IMR-90 (cell line): ENCODE data around the gene VIPR1. TPM values are rescaled to one million over a fixed set of nuclear protein-coding genes. Genes with fewer than 3 reads are reported as not detected.

Experiments used
- ATAC-seq: fragments of 200-7000 bp; cut with Tn5 transposase; 2 replicates; pipeline ENCODE4 v1.9.1; 2020; ENCODE audit warnings: low read depth, mild to moderate bottlenecking, moderate library complexity
- BruUV-seq: library from RNA; stranded (reverse); fragments of 400-500 nt; replicated peaks from 2 replicates; lab custom pipeline; 2021; lab: Mats Ljungman, UMichigan
- CTCF ChIA-PET: fragments of 300-600 bp; formaldehyde crosslinking; extraction: SDS; loops from one replicate; lab custom pipeline; 2021; ENCODE audit warnings: antibody characterized with exemption; lab: Yijun Ruan, JAX
- POLR2A ChIA-PET: fragments of 300-600 bp; sonication (Branson Sonifier 250); formaldehyde crosslinking; loops from one replicate; lab custom pipeline; 2022; ENCODE audit warnings: antibody characterized with exemption; ENCODE audit not compliant: unreplicated experiment; lab: Charles Lee
- DNase-seq: peaks from one replicate; pipeline ENCODE4 v3.0.0; 2013
- H2AFZ ChIP-seq: replicated peaks from 2 replicates; pipeline ENCODE3; 2013; ENCODE audit warnings: low read length, mild to moderate bottlenecking; ENCODE audit not compliant: poor library complexity
- H2AK5ac ChIP-seq: 2 replicates; pipeline ENCODE4 v1.6.1; 2013; ENCODE audit warnings: low read depth, low read length, inconsistent platforms
- H2AK9ac ChIP-seq: replicated peaks from 2 replicates; pipeline ENCODE3; 2013; ENCODE audit warnings: mild to moderate bottlenecking, low read depth, low read length, moderate library complexity; ENCODE audit not compliant: poor library complexity
- H2BK120ac ChIP-seq: 2 replicates; pipeline ENCODE4 v1.6.1; 2013; ENCODE audit warnings: low read depth, low read length, inconsistent platforms
- H2BK15ac ChIP-seq: 3 replicates; pipeline ENCODE4 v1.6.1; 2013; ENCODE audit warnings: low read depth, low read length, inconsistent platforms
- H2BK20ac ChIP-seq: 2 replicates; pipeline ENCODE4 v1.6.1; 2013; ENCODE audit warnings: low read depth, mild to moderate bottlenecking, inconsistent platforms, low read length, moderate library complexity
- H2BK5ac ChIP-seq: 2 replicates; pipeline ENCODE4 v1.6.1; 2013; ENCODE audit warnings: mild to moderate bottlenecking, low read depth, low read length, inconsistent platforms; ENCODE audit not compliant: poor library complexity, severe bottlenecking
- H3K14ac ChIP-seq: replicated peaks from 2 replicates; pipeline ENCODE4 v1.6.1; 2013; ENCODE audit warnings: low read depth, low read length, inconsistent platforms
- H3K18ac ChIP-seq: 2 replicates; pipeline ENCODE4 v1.6.1; 2013; ENCODE audit warnings: low read depth, low read length, control low read depth
- H3K23ac ChIP-seq: 2 replicates; pipeline ENCODE4 v1.6.1; 2013; ENCODE audit warnings: low read depth, low read length, inconsistent platforms
- H3K27ac ChIP-seq: 2 replicates; pipeline ENCODE4 v1.5.1; 2013; ENCODE audit warnings: mild to moderate bottlenecking, control low read depth, low read length; ENCODE audit not compliant: insufficient read depth
- H3K27me3 ChIP-seq: 2 replicates; pipeline ENCODE4 v1.6.1; 2013; ENCODE audit warnings: low read length; ENCODE audit not compliant: control insufficient read depth, insufficient read depth
- H3K36me3 ChIP-seq: 2 replicates; pipeline ENCODE4 v1.6.1; 2013; ENCODE audit warnings: low read length, mixed read lengths; ENCODE audit not compliant: control insufficient read depth, insufficient read depth
- H3K4ac ChIP-seq: 2 replicates; pipeline ENCODE4 v1.6.1; 2013; ENCODE audit warnings: low read depth, low read length, inconsistent platforms
- H3K4me1 ChIP-seq: 2 replicates; pipeline ENCODE4 v1.6.1; 2013; ENCODE audit warnings: low read length, mixed read lengths; ENCODE audit not compliant: control insufficient read depth, insufficient read depth
- H3K4me2 ChIP-seq: 2 replicates; pipeline ENCODE4 v1.6.1; 2013; ENCODE audit warnings: low read depth, mild to moderate bottlenecking, control low read depth, low read length, moderate library complexity
- H3K4me3 ChIP-seq: 2 replicates; pipeline ENCODE4 v1.5.1; 2013; ENCODE audit warnings: low read depth, mild to moderate bottlenecking, control low read depth, low read length, moderate library complexity; ENCODE audit not compliant: insufficient read depth
- H3K56ac ChIP-seq: 2 replicates; pipeline ENCODE4 v1.6.1; 2013; ENCODE audit warnings: low read length, inconsistent platforms; ENCODE audit not compliant: insufficient read depth; ENCODE audit errors: extremely low read depth
- H3K79me1 ChIP-seq, 2 experiments: 2 replicates each; pipeline ENCODE4 v1.6.1; 2013; ENCODE audit warnings: low read length in 2 of 2, inconsistent platforms in 1 of 2, low read depth in 1 of 2
- H3K9ac ChIP-seq: 2 replicates; pipeline ENCODE4 v1.6.1; 2013; ENCODE audit warnings: low read depth, low read length, control low read depth
- H3K9me1 ChIP-seq: 2 replicates; pipeline ENCODE4 v1.6.1; 2013; ENCODE audit warnings: low read length, inconsistent platforms; ENCODE audit not compliant: insufficient read depth
- H3K9me3 ChIP-seq: 2 replicates; pipeline ENCODE4 v1.6.1; 2013; ENCODE audit warnings: low read length; ENCODE audit not compliant: control insufficient read depth, insufficient read depth
- H4K20me1 ChIP-seq: 2 replicates; pipeline ENCODE4 v1.6.1; 2013; ENCODE audit warnings: low read length, inconsistent platforms; ENCODE audit not compliant: insufficient read depth
- H4K5ac ChIP-seq: 2 replicates; pipeline ENCODE4 v1.6.1; 2013; ENCODE audit warnings: mild to moderate bottlenecking, low read depth, low read length, control low read depth
- H4K8ac ChIP-seq, 2 experiments: 2 replicates each; pipeline ENCODE4 v1.6.1; 2013; ENCODE audit warnings: low read depth in 2 of 2, low read length in 2 of 2, control low read depth in 1 of 2, inconsistent platforms in 1 of 2
- H4K91ac ChIP-seq: 2 replicates; pipeline ENCODE4 v1.6.1; 2013; ENCODE audit warnings: low read depth, low read length, inconsistent platforms; ENCODE audit not compliant: insufficient read depth
- BHLHE40 ChIP-seq: fragments of 150-350 bp; IDR thresholded peaks from 2 replicates; pipeline ENCODE4 v1.6.1; 2016; ENCODE audit warnings: mild to moderate bottlenecking, low read depth, low read length
- CEBPB ChIP-seq: IDR thresholded peaks from 2 replicates; pipeline ENCODE4 v1.6.1; 2012; ENCODE audit warnings: low read depth, low read length, improper control_type of control experiment
- CHD1 ChIP-seq: IDR thresholded peaks from 2 replicates; pipeline ENCODE4 v1.6.1; 2012; ENCODE audit warnings: low read depth, low read length, improper control_type of control experiment
- FOS ChIP-seq: fragments of 150-350 bp; IDR thresholded peaks from 2 replicates; pipeline ENCODE4 v1.6.1; 2016; ENCODE audit warnings: low read depth, low read length
- MAFK ChIP-seq: IDR thresholded peaks from 2 replicates; pipeline ENCODE4 v1.6.1; 2012; ENCODE audit warnings: low read depth, low read length, improper control_type of control experiment
- MAZ ChIP-seq: IDR thresholded peaks from 2 replicates; pipeline ENCODE4 v1.6.1; 2012; ENCODE audit warnings: low read depth, mild to moderate bottlenecking, low read length, improper control_type of control experiment, moderate library complexity, borderline replicate concordance
- MXI1 ChIP-seq: IDR thresholded peaks from 2 replicates; pipeline ENCODE4 v1.6.1; 2012; ENCODE audit warnings: low read depth, mild to moderate bottlenecking, low read length, moderate library complexity, borderline replicate concordance
- NFE2L2 ChIP-seq: fragments of 150-350 bp; IDR thresholded peaks from 2 replicates; pipeline ENCODE4 v1.6.1; 2016; ENCODE audit warnings: low read depth, mild to moderate bottlenecking, low read length
- POLR2A ChIP-seq: IDR thresholded peaks from 2 replicates; pipeline ENCODE4 v1.6.1; 2012; ENCODE audit warnings: mild to moderate bottlenecking, low read depth, low read length
- RAD21 ChIP-seq: IDR thresholded peaks from 2 replicates; pipeline ENCODE4 v1.6.1; 2012; ENCODE audit warnings: low read length, improper control_type of control experiment
- RCOR1 ChIP-seq: IDR thresholded peaks from 2 replicates; pipeline ENCODE4 v1.6.1; 2012; ENCODE audit warnings: mild to moderate bottlenecking, low read length, improper control_type of control experiment; ENCODE audit not compliant: insufficient replicate concordance
- RFX5 ChIP-seq: IDR thresholded peaks from 2 replicates; pipeline ENCODE4 v1.8.0; 2012; ENCODE audit warnings: low read depth, mild to moderate bottlenecking, low read length, moderate library complexity
- SMC3 ChIP-seq: fragments of 150-350 bp; IDR thresholded peaks from 2 replicates; pipeline ENCODE4 v1.6.1; 2016; ENCODE audit warnings: low read depth, mild to moderate bottlenecking, antibody characterized with exemption, low read length, moderate library complexity
- WGBS, 2 experiments: methylation state at CpG; one replicate each; pipeline versions ENCODE4 v1.1.5 to v1.1.7; 2013; ENCODE audit warnings: missing lambda C conversion rate in 2 of 2; ENCODE audit not compliant: insufficient read length in 1 of 2; ENCODE audit errors: extremely low coverage in 2 of 2; 5-methylcytosine and 5-hydroxymethylcytosine counted together
- dilution Hi-C: fragments of 300-500 bp; cut with HindIII; formaldehyde crosslinking; loops from one replicate; pipeline ENCODE4 v1.14.3; 2018; ENCODE audit warnings: low sequenced_read_pairs; ENCODE audit not compliant: unreplicated experiment
- in situ Hi-C: fragments of 300-500 bp; cut with MboI; formaldehyde crosslinking; loops from 3 replicates; pipeline ENCODE4 v1.14.3; 2019; ENCODE audit warnings: low sequenced_read_pairs, inconsistent platforms, mixed read lengths
- intact Hi-C: fragments of 100-400 bp; cut with micrococcal nuclease; formaldehyde crosslinking; loops from 2 replicates; pipeline ENCODE4 v1.10.0; 2022
- polyA plus RNA-seq, 3 experiments: library from polyadenylated mRNA; depleted of rRNA; stranded (reverse); fragments of >200 nt; gene quantifications; 2 replicates each; pipeline ENCODE4 v1.2.3, GENCODE V29; 2012; ENCODE audit warnings: low replicate concordance in 1 of 3
- total RNA-seq: library from RNA; depleted of rRNA; stranded (reverse); fragments of >200 nt; gene quantifications from 2 replicates; pipeline ENCODE4 v1.2.3, GENCODE V29; 2012
- TF ChIP-seq, protein P1 (sequence below): conservative IDR thresholded peaks from 2 replicates; pipeline ENCODE4 v1.5.1; 2012; ENCODE audit warnings: mild to moderate bottlenecking, low read depth, low read length, improper control_type of control experiment
- TF ChIP-seq, protein P2 (sequence below): fragments of 150-350 bp; IDR thresholded peaks from 2 replicates; pipeline ENCODE4 v1.6.1; 2016; ENCODE audit warnings: low read depth, mild to moderate bottlenecking, low read length, moderate library complexity, borderline replicate concordance
- TF ChIP-seq, protein P3 (sequence below): fragments of 150-350 bp; IDR thresholded peaks from 2 replicates; pipeline ENCODE4 v1.6.1; 2017; ENCODE audit warnings: mild to moderate bottlenecking, antibody characterized with exemption, low read length, low read depth

VIPR1 gene
- total and polyA plus RNA-seq, 2 of the 4 experiments (the other 2 are of a cell fraction): not detected

DNA sequence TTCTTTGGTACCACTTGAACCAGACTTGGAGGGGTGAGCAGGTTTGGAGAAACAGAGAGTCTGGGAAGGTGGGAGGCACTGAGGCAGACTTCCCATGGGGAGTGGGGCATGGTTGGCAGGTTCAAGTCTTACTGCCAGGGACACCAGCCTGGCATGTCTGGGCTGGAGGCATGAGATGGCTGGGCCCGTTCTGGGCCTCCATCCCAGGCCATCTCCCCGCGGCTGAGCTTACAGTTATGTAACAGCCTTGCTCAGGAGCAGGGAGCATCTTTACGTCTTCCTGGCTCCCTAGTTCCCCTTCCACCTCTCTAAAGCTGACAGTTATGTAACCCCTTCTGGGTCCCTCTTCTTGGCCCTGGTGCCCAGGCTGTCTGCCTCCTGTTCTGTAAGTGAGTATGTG lies 12.4 kb downstream of the VIPR1 start:
- POLR2A ChIA-PET: no interaction called here
- Histone ChIP-seq H4K91ac (no peak overlapping the region), H3K9me3 (no peaks in the 10 kb centered on the region), H2BK20ac (no peak overlapping the region), H4K20me1 (no peaks in the 10 kb centered on the region), H3K4me3 (no peak overlapping the region), H3K4me1 (no peaks in the 10 kb centered on the region), H3K56ac (no peak overlapping the region), H3K18ac (no peak overlapping the region), H3K27me3 (peaks cover 10% of the 10 kb centered on the region), H3K9me1 (no peaks in the 10 kb centered on the region), H2BK120ac (no peak overlapping the region), H4K5ac (no peak overlapping the region), H3K23ac (no peak overlapping the region), H3K4me2 (no peak overlapping the region), H2AK5ac (no peak overlapping the region), H2BK15ac (no peak overlapping the region), H2AFZ (no peak overlapping the region), H3K27ac (no peak overlapping the region), H3K79me1 (no peaks in the 10 kb centered on the region), H2BK5ac (no peak overlapping the region), H4K8ac (no peak overlapping the region), H2AK9ac (no peak overlapping the region), H3K9ac (no peak overlapping the region), H3K36me3 (no peaks in the 10 kb centered on the region), H3K14ac (no peak overlapping the region), H3K4ac (no peak overlapping the region)
- WGBS, 2 experiments: no CpG with 5 or more reads among the region's 4 CpGs
- no peak for TF ChIP-seq RFX5
- TF ChIP-seq MAZ: no peak
- no peak for TF ChIP-seq RCOR1
- TF ChIP-seq, protein P1, sequence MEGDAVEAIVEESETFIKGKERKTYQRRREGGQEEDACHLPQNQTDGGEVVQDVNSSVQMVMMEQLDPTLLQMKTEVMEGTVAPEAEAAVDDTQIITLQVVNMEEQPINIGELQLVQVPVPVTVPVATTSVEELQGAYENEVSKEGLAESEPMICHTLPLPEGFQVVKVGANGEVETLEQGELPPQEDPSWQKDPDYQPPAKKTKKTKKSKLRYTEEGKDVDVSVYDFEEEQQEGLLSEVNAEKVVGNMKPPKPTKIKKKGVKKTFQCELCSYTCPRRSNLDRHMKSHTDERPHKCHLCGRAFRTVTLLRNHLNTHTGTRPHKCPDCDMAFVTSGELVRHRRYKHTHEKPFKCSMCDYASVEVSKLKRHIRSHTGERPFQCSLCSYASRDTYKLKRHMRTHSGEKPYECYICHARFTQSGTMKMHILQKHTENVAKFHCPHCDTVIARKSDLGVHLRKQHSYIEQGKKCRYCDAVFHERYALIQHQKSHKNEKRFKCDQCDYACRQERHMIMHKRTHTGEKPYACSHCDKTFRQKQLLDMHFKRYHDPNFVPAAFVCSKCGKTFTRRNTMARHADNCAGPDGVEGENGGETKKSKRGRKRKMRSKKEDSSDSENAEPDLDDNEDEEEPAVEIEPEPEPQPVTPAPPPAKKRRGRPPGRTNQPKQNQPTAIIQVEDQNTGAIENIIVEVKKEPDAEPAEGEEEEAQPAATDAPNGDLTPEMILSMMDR: no peak
- no peak for TF ChIP-seq CHD1
- no peak for TF ChIP-seq FOS
- no peak for TF ChIP-seq NFE2L2
- TF ChIP-seq, protein P2, sequence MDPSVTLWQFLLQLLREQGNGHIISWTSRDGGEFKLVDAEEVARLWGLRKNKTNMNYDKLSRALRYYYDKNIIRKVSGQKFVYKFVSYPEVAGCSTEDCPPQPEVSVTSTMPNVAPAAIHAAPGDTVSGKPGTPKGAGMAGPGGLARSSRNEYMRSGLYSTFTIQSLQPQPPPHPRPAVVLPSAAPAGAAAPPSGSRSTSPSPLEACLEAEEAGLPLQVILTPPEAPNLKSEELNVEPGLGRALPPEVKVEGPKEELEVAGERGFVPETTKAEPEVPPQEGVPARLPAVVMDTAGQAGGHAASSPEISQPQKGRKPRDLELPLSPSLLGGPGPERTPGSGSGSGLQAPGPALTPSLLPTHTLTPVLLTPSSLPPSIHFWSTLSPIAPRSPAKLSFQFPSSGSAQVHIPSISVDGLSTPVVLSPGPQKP: no peak
- TF ChIP-seq POLR2A: no peak
- TF ChIP-seq CEBPB: no peak
- no peak for TF ChIP-seq SMC3
- no peak for TF ChIP-seq BHLHE40
- TF ChIP-seq, protein P3, sequence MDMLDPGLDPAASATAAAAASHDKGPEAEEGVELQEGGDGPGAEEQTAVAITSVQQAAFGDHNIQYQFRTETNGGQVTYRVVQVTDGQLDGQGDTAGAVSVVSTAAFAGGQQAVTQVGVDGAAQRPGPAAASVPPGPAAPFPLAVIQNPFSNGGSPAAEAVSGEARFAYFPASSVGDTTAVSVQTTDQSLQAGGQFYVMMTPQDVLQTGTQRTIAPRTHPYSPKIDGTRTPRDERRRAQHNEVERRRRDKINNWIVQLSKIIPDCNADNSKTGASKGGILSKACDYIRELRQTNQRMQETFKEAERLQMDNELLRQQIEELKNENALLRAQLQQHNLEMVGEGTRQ: no peak
- TF ChIP-seq MAFK: no peak
- TF ChIP-seq RAD21: no peak
- no peak for TF ChIP-seq MXI1
- no TSS peak for BruUV-seq
- intact Hi-C loops (loop anchor here (1.0 kb wide), 1 partner anchor 11 kb away; no protein-coding TSS in a partner anchor), in situ Hi-C loops (no loop called here), dilution Hi-C loops (no loop called here)
- ATAC-seq: no peak
- no peak for DNase-seq
- CTCF ChIA-PET: no interaction called here
